Lower leg skin (tissue), 3 donors: Measurements from ENCODE around the gene LIN9.

Source experiments
- CTCF ChIP-seq, 3 donors: fragments of 450-650 bp; IDR thresholded peaks; one replicate each; pipeline ENCODE4 v1.5.1; 2016; ENCODE audit warnings: antibody characterized with exemption in 3 of 3, mild to moderate bottlenecking in 3 of 3, moderate library complexity in 2 of 3
- POLR2A ChIP-seq, 2 donors: fragments of 450-650 bp; IDR thresholded peaks; one replicate each; pipeline ENCODE4 v1.6.1; 2016 to 2017; ENCODE audit warnings: antibody characterized with exemption in 2 of 2, mild to moderate bottlenecking in 1 of 2, moderate library complexity in 1 of 2

GRCh38 chr1:226318471-226318870 is 9.5 kb upstream of the LIN9 start:
- TF ChIP-seq CTCF (IDR thresholded peaks at IDR 0.05) (no peak), POLR2A (IDR thresholded peaks at IDR 0.05) (no peak)
